Measurements from ENCODE around the gene RALGAPA1.
A peak's percentile ranks its signal among the peaks of the same experiment; 100 is the strongest.
"Not testable (repeated sequence)": the region's sequence is repeated elsewhere in the genome, so short reads cannot be mapped to it uniquely, and the experiment has no call there.

Gene RALGAPA1

DNA sequence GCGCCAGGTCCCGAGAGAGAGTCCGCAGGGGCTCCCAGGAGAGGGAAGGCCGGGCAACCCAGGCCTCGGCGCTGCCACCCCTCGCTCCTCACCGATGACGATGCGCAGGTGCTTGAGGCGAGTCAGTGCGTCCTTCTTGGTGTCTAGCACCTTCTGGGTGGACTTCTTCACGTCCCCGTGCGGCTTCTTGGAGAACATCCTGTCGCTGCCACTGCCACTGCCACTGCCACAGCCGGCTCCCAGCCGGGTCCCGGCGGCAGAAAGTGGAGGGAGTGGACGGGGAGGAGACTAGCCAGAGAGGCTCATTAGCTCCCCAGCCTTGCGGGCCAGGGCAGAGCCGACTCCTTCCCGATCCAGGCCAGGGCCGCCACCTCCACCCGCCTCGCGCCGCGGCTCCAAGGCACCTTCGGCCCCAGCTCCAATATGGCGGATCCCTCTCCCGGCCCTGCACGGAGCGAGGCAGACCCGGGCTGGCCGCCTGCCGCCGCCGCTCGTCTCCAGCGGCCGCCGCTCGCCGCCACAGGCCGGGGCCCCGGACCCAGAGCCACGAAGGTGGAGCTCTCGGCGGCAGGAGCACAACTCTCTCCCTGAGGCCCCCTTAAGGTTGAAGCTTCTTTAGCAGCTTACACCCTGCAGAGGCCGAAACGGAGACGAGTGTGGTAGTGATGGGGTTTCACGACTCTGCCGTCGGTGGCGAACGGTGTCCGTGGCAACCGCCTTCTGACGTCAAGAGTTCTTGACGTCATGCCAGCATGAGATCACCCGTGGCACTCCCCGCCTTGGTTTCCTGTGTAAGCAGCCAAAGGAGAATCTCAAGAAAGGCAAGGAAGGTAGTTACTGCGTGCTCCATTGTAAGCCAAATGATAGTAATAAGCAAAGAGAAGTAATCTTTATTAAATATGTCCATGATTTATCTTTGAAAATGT lies at the start of gene RALGAPA1:
RALGAPA1 (minus strand) TSS at position 658 of the 926 bp plus-strand sequence; CDS start at position 198, 460 bp downstream.
- DNase-seq: peak; percentile 27 to 95 (median 83)

- DNase-seq: no peak
Measured at GRCh38 chr14:35858521-35859209, 49.6 kb upstream of the RALGAPA1 start.

DNA sequence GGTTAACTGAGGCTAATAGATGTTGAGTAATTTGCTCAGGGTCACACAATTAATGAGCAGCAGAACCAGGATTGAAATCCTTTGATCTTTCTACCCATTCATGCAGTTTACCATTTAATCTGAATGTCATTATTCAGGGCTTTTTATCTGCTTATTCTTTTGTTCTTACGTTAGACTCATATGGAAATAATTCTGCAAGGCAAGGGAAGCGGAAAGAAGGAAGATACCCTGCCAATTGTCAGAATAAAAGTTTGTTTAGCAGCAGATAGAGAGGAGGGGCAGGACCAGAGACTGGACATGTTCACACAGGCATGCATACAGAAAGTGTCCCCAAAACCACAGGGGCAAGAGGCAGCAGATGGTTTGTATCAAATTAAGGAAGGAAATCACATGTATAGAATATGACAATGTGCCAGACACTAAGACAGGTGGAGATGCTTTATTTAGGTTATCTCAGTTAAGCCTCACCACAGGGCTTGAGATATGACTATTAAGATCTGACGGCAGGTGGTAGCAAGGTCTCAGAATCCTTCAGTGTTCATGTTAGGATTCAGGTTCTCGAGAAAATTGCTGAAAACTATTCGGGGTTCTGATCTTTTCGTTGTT lies 46.9 kb upstream of the RALGAPA1 start:
- no peak for DNase-seq

- DNase-seq: no peak
Measured at GRCh38 chr14:35854696-35855270, 45.7 kb upstream of the RALGAPA1 start.

- no peak for DNase-seq
Measured at GRCh38 chr14:35853225-35853624, 44.1 kb upstream of the RALGAPA1 start.

DNA sequence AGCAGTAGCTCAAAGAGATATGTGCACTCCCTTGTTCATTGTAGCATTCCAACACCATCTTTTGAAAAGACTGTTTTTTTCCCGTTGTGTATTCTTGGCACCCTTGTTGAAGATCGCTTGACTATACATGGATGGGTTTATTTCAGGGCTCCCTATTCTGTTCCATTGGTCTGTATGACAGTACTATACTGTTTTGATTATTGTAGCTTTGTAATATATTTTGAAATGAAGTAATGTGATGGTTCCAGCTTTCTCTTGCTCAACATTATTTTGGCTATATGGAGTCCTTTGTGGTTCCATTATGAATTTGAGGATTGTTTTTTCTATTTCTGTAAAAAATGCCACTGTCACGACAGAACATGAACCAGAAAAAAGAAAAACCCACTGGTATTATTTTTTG lies 42.7 kb upstream of the RALGAPA1 start:
- DNase-seq: no peak

DNA sequence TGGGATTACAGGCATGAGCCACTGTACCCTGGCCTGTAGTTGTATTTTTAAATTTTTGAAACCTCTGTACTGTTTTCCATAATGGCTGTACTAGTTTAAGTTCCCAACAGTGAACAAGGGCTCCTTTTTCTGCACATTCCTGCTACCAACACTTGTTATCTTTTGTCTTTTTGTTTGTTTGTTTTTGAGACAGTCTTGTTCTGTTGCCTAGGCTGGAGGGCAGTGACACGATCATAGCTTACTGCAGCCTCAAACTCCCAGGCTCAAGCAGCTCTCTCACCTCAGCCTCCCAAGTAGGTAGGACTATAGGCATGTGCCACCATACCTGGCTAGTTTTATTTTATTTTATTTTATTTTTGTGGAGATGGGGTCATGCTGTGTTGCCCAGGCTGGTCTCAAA lies 40.0 kb upstream of the RALGAPA1 start:
- no peak for DNase-seq

DNA sequence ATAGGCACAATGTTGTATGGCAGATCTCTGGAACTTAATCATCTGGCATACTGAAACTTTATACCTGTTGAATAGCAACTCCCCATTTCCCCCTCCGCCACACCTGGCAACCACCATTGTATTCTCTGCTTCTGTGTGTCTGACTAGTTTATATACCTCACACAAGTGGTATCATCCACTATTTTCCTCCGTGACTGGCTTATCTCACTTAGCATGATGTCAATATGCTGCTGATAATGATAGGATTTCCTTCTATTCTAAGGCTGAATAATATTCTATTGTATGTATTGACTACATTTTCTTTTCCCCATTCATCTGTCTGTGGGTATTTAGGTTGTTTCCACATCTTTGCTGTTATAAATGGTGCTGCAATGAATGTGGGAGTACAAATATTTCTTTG lies 38.5 kb upstream of the RALGAPA1 start:
- DNase-seq: no peak

DNA sequence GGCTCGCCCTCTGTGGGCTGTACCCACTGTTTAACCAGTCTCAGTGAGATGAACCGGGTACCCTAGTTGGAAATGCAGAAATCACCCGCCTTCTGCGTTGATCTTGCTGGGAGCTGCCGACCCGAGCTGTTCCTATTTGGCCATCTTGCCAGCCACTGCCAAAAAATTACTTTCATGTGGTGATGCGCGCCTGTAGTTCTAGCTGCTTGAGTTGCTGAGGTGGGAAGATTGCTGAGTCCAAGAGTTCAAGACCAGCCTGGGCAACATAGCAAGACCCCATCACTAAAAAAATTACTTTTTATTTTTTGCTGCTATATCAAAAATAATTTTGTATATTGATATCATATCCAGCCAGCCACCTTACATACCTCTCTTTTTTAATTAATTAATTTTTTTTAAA lies 35.4 kb upstream of the RALGAPA1 start:
- no peak for DNase-seq

GRCh38 chr14:35842245-35842644 lies 33.1 kb upstream of the RALGAPA1 start:
- DNase-seq: not testable (repeated sequence)

DNA sequence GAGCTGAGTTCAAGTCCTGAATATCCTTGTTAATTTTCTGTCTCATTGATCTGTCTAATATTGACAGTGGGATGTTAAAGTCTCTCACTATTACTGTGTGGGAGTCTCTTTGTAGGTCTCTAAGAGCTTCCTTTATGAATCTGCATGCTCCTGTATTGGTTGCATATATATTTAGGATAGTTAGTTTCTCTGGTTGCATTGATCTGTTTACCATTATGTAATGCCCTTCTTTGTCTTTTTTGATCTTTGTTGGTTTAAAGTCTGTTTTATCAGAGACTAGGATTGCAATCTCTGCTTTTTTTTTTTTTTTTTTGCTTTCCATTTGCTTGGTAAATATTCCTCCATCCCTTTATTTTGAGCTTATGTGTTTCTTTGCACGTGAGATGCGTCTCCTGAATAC lies 32.6 kb upstream of the RALGAPA1 start:
- not testable (repeated sequence) for DNase-seq

DNA sequence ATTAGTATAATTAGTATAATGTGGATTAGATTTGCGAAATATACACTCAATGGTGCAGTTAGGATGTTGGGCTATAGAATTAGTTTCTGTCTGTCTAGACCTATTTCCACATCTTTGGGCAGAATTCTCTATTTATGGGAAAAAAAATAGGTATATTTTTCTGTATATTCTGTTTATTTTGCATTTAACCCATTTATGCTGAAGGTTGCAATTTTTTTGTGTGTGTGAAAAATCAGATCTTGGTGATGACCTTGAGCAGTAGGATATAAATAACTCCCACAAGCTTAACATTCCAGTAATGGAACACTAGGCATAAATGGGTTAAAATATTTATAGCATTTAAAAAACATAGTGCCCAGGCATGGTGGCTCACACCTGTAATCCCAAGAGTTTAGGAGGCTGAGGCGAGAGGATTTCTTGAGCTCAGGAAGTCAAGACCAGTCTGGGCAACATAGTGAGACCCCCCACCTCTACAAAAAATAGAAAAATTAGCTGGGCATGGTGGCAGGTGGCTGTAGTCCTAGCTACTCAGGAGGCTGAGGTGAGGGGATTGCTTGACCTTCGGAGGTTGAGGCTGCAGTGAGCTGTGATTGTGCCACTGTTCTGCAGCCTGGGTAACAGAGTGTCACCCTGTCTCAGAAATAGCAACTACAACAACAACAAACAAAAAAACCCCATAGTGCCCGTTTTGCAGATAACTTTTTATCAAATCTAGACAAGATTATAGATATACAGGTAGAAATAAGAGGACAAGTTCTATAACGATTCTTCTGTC lies 26.3 kb upstream of the RALGAPA1 start:
- DNase-seq: no peak

DNA sequence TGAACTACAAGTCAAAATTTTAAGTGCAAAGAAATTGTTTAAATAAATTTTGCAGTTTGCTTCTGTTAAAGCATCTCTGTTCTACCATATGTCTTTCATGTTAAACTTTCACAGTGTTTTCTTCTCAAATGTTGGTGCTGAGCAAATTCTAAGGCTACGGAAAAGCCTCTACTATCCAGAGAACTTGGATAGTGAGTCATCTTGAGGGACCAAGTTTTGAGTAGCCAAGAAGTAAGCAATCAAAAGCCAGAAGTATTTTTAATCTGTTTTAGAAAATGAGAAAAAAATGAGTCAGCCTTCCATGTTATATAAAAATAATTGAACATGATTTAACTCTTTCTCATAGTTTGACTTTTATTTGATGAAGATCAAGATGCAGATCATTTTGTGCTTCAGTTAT lies 20.4 kb upstream of the RALGAPA1 start:
- no peak for DNase-seq

- DNase-seq: no peak
Measured at GRCh38 chr14:35827678-35828472, 18.8 kb upstream of the RALGAPA1 start.

- no peak for DNase-seq
Measured at GRCh38 chr14:35826952-35827416, 17.9 kb upstream of the RALGAPA1 start.

DNA sequence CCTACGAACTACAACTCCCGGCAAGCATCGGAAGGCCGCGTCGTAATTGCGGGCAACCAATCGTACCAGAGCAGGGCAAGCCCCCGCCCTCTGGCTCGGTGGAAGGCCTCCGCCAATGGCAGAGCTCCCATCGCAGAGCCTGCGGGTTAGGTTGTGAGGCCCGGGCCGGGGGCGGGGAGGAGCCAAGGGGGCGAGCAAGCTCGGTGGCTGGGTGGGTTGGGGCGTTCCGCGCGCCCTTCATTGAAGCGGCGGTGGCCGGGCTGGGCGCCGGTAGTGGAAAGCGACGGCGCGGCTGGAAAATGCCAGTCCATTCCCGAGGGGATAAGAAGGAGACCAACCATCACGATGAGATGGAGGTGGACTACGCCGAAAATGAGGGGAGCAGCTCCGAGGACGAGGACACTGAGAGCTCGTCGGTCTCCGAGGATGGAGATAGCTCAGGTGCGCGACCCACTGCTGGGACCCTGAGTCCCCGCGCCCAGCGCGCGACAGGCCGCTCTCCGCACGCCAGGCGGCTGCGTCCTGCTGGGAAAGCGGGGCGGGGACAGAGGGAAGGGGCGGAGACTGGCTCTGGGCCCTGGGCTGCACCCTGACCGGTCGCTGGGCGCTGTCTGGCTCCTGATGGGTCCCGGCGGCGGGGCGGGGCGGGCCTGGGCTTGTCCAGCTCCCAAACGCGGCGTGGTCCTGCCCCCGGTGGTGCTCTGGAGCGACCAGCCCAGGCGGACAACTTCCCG lies 17.3 kb upstream of the RALGAPA1 start, which contains the start of gene BRMS1L:
BRMS1L (plus strand) TSS at position 121 of the 734 bp plus-strand sequence; CDS start at position 300, 179 bp downstream.
- peak; percentile 78 to 99 (median 96) for DNase-seq

DNA sequence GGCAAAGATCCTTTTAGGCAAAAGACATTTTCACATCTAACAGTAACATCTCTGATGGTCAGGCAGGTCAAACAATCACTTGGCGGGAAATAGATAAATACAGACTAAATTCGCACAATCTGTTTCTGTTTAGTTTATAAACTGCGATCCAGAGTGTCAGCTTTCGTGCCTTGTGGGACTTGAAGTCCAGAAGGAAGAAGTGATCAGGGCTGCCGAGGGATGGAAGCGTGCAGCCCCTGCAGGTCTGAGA lies 16.8 kb upstream of the RALGAPA1 start:
- DNase-seq: no peak

DNA sequence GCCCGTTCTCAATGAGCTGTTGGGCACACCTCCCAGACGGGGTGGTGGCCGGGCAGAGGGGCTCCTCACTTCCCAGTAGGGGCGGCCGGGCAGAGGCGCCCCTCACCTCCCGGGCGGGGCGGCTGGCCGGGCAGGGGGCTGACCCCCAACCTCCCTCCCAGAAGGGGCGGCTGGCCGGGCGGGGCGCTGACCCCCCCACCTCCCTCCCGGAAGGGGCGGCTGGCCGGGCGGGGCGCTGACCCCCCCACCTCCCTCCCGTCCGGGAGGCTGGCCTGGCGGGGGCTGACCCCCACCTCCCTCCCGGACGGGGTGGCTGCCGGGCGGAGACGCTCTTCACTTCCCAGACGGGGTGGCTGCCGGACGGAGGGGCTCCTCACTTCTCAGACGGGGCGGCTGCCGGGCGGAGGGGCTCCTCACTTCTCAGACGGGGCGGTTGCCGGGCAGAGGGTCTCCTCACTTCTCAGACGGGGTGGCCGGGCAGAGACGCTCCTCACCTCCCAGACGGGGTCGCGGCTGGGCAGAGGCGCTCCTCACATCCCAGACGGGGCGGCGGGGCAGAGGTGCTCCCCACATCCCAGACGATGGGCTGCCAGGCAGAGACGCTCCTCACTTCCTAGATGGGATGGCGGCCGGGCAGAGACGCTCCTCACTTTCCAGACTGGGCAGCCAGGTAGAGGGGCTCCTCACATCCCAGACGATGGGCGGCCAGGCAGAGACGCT lies 15.5 kb upstream of the RALGAPA1 start:
- DNase-seq: not testable (repeated sequence)

DNA sequence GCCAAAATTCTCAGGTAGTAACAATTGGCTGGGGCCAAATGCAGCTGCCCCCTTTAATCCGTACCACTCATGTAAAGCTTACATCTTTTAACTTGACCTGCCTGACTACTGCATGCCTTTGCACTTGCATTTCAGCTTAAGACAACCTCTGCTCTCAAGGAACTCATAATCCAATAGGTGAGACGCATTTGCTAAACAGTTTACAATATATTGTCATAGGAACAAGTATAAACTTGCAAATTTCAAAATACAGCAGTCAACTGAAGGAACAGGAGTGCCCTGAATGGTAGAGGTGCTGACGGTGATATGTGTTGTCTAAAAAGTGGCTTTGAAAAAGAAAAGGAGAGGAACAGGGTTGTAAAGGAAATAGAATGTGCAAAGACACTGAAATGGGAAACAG lies 13.4 kb upstream of the RALGAPA1 start:
- DNase-seq: no peak

Data from hypothalamus (tissue), 51 donors.